Activated naive CD4-positive, alpha-beta T cell treated with anti-CD3 and anti-CD28 coated beads, Interleukin-2, amount 50 U/mL, for 24 hours (primary cell): Measurements from ENCODE around the gene CYTH4.

ENCODE experiments used
- H3K27ac Mint-ChIP-seq: one replicate; pipeline ENCODE4 v1.8.0; 2021; ENCODE audit warnings: mild to moderate bottlenecking, mixed read lengths
- H3K27me3 Mint-ChIP-seq: one replicate; pipeline ENCODE4 v1.8.0; 2021; ENCODE audit warnings: mixed read lengths
- H3K36me3 Mint-ChIP-seq: one replicate; pipeline ENCODE4 v1.8.0; 2021; ENCODE audit warnings: mixed read lengths
- H3K4me1 Mint-ChIP-seq: one replicate; pipeline ENCODE4 v1.8.0; 2021; ENCODE audit warnings: mixed read lengths
- H3K4me3 Mint-ChIP-seq: one replicate; pipeline ENCODE4 v1.8.0; 2021; ENCODE audit warnings: mild to moderate bottlenecking, mixed read lengths
- H3K9me3 Mint-ChIP-seq: one replicate; pipeline ENCODE4 v1.8.0; 2021; ENCODE audit warnings: mixed read lengths

Gene CYTH4

GRCh38 chr22:37349043-37349814, 66.9 kb downstream of the CYTH4 start:
- no peaks in the 10 kb centered on the region for H3K36me3 Mint-ChIP-seq
- H3K27ac Mint-ChIP-seq = no peak overlapping the region
- H3K4me1 Mint-ChIP-seq = no peaks in the 10 kb centered on the region
- no peaks in the 10 kb centered on the region for H3K27me3 Mint-ChIP-seq
- no peak overlapping the region for H3K4me3 Mint-ChIP-seq
- no peaks in the 10 kb centered on the region for H3K9me3 Mint-ChIP-seq

GRCh38 chr22:37351232-37351631, 68.9 kb downstream of the CYTH4 start:
- Mint-ChIP-seq H3K4me3 (no peak overlapping the region), H3K27ac (no peak overlapping the region), H3K9me3 (no peaks in the 10 kb centered on the region), H3K36me3 (no peaks in the 10 kb centered on the region), H3K4me1 (no peaks in the 10 kb centered on the region), H3K27me3 (no peaks in the 10 kb centered on the region)

GRCh38 chr22:37352481-37352880, 70.2 kb downstream of the CYTH4 start:
- no peaks in the 10 kb centered on the region for H3K27me3 Mint-ChIP-seq
- no peaks in the 10 kb centered on the region for H3K36me3 Mint-ChIP-seq
- no peaks in the 10 kb centered on the region for H3K9me3 Mint-ChIP-seq

GRCh38 chr22:37353839-37354238, 71.5 kb downstream of the CYTH4 start:
- no peaks in the 10 kb centered on the region for H3K27me3 Mint-ChIP-seq
- H3K9me3 Mint-ChIP-seq = no peaks in the 10 kb centered on the region

More at GRCh38 chr22:37352481-37352880, 70.2 kb downstream of the CYTH4 start:
- Mint-ChIP-seq H3K4me3 (no peak overlapping the region), H3K27ac (no peak overlapping the region), H3K4me1 (no peaks in the 10 kb centered on the region)

GRCh38 chr22:37354261-37354660, 72.0 kb downstream of the CYTH4 start:
- Mint-ChIP-seq H3K4me3 (no peak overlapping the region), H3K36me3 (no peaks in the 10 kb centered on the region), H3K27me3 (no peaks in the 10 kb centered on the region), H3K4me1 (no peaks in the 10 kb centered on the region), H3K27ac (no peak overlapping the region), H3K9me3 (no peaks in the 10 kb centered on the region)

More at GRCh38 chr22:37353839-37354238, 71.5 kb downstream of the CYTH4 start:
- Mint-ChIP-seq H3K27ac (no peak overlapping the region), H3K4me3 (no peak overlapping the region), H3K36me3 (no peaks in the 10 kb centered on the region), H3K4me1 (no peaks in the 10 kb centered on the region)

- no peak overlapping the region for H3K27ac Mint-ChIP-seq
- H3K9me3 Mint-ChIP-seq = no peaks in the 10 kb centered on the region
- no peak overlapping the region for H3K4me3 Mint-ChIP-seq
- no peaks in the 10 kb centered on the region for H3K36me3 Mint-ChIP-seq
- H3K4me1 Mint-ChIP-seq = no peaks in the 10 kb centered on the region
- no peaks in the 10 kb centered on the region for H3K27me3 Mint-ChIP-seq
These were observed 72.4 kb downstream of the CYTH4 start for GRCh38 chr22:37354670-37355069.

- Mint-ChIP-seq H3K9me3 (no peaks in the 10 kb centered on the region), H3K27me3 (no peaks in the 10 kb centered on the region), H3K36me3 (no peaks in the 10 kb centered on the region), H3K4me3 (no peak overlapping the region), H3K27ac (no peak overlapping the region), H3K4me1 (no peaks in the 10 kb centered on the region)
These were observed 72.9 kb downstream of the CYTH4 start for GRCh38 chr22:37355174-37355573.

- Mint-ChIP-seq H3K27me3 (no peaks in the 10 kb centered on the region), H3K9me3 (no peaks in the 10 kb centered on the region), H3K4me3 (no peak overlapping the region), H3K4me1 (peaks cover 4% of the 10 kb centered on the region), H3K27ac (no peak overlapping the region), H3K36me3 (no peaks in the 10 kb centered on the region)
These were observed 74.6 kb downstream of the CYTH4 start for GRCh38 chr22:37356922-37357321.

- Mint-ChIP-seq H3K36me3 (no peaks in the 10 kb centered on the region), H3K27ac (no peak overlapping the region), H3K27me3 (no peaks in the 10 kb centered on the region), H3K4me1 (peaks cover 4% of the 10 kb centered on the region), H3K4me3 (no peak overlapping the region), H3K9me3 (no peaks in the 10 kb centered on the region)
These were observed 75.3 kb downstream of the CYTH4 start for GRCh38 chr22:37357446-37358075.

GRCh38 chr22:37358386-37358785, 76.1 kb downstream of the CYTH4 start:
- no peaks in the 10 kb centered on the region for H3K27me3 Mint-ChIP-seq
- no peak overlapping the region for H3K4me3 Mint-ChIP-seq
- peaks cover 4% of the 10 kb centered on the region for H3K4me1 Mint-ChIP-seq
- H3K9me3 Mint-ChIP-seq = no peaks in the 10 kb centered on the region
- no peak overlapping the region for H3K27ac Mint-ChIP-seq
- no peaks in the 10 kb centered on the region for H3K36me3 Mint-ChIP-seq

- Mint-ChIP-seq H3K27ac (no peak overlapping the region), H3K4me1 (peaks cover 4% of the 10 kb centered on the region), H3K27me3 (no peaks in the 10 kb centered on the region)
These were observed 76.6 kb downstream of the CYTH4 start for GRCh38 chr22:37358917-37359316.

GRCh38 chr22:37362621-37363020, 80.3 kb downstream of the CYTH4 start:
- Mint-ChIP-seq H3K4me3 (no peak overlapping the region), H3K9me3 (no peaks in the 10 kb centered on the region), H3K27ac (no peak overlapping the region), H3K27me3 (no peaks in the 10 kb centered on the region), H3K4me1 (peaks cover 4% of the 10 kb centered on the region), H3K36me3 (no peaks in the 10 kb centered on the region)

More at GRCh38 chr22:37358917-37359316, 76.6 kb downstream of the CYTH4 start:
- no peaks in the 10 kb centered on the region for H3K9me3 Mint-ChIP-seq
- H3K36me3 Mint-ChIP-seq = no peaks in the 10 kb centered on the region
- no peak overlapping the region for H3K4me3 Mint-ChIP-seq

- Mint-ChIP-seq H3K27ac (no peak overlapping the region), H3K9me3 (no peaks in the 10 kb centered on the region), H3K27me3 (no peaks in the 10 kb centered on the region), H3K36me3 (no peaks in the 10 kb centered on the region), H3K4me3 (no peak overlapping the region), H3K4me1 (peaks cover 4% of the 10 kb centered on the region)
These were observed 81.1 kb downstream of the CYTH4 start for GRCh38 chr22:37363261-37363992.
